Ovary (tissue), 9 donors: ENCODE data around the gene TCEA2. TPM values are rescaled to one million over a fixed set of nuclear protein-coding genes. Genes with fewer than 3 reads are reported as not detected.

Experiments used
- DNase-seq, 5 donors: peaks; one replicate each; pipeline ENCODE4 v3.0.0-alpha.2; 2019 to 2020
- H3K27ac ChIP-seq, 2 donors: fragments of 200-600 bp; one replicate each; pipeline versions ENCODE4 v1.5.1 to v1.8.0; 2019 to 2022
- H3K27me3 ChIP-seq: fragments of 200-600 bp; one replicate; pipeline ENCODE4 v1.8.0; 2022
- H3K36me3 ChIP-seq: fragments of 200-600 bp; sonication (generic); one replicate; pipeline ENCODE4 v1.5.1; 2019
- H3K4me1 ChIP-seq: one replicate; pipeline ENCODE4 v1.8.1; 2013; ENCODE audit warnings: mild to moderate bottlenecking, moderate library complexity; ENCODE audit not compliant: insufficient read depth
- H3K4me3 ChIP-seq: fragments of 200-600 bp; sonication (generic); one replicate; pipeline ENCODE4 v1.5.1; 2017
- H3K9me3 ChIP-seq, 2 donors: fragments of 200-600 bp in 1 of 2; sonication (generic) in 1 of 2; one replicate each; pipeline versions ENCODE4 v1.5.1 to v1.8.1; 2013 to 2019; ENCODE audit warnings: mild to moderate bottlenecking in 1 of 2, moderate library complexity in 1 of 2
- CTCF ChIP-seq, 3 donors: fragments of 450-650 bp in 2 of 3; fragments of 200-600 bp in 1 of 3; IDR thresholded peaks; one replicate each; pipeline versions ENCODE4 v1.5.1 to v1.8.0; 2016 to 2022; ENCODE audit warnings: antibody characterized with exemption in 3 of 3, mild to moderate bottlenecking in 1 of 3
- EP300 ChIP-seq: sonication (generic); formaldehyde crosslinking; IDR thresholded peaks from one replicate; pipeline ENCODE4 v1.6.1; 2017; ENCODE audit warnings: antibody characterized with exemption
- POLR2A ChIP-seq: fragments of 450-650 bp; IDR thresholded peaks from one replicate; pipeline ENCODE4 v1.6.1; 2017; ENCODE audit warnings: antibody characterized with exemption, mild to moderate bottlenecking, moderate library complexity
- WGBS, 3 donors: extraction: QIAGEN DNeasy Blood & Tissue Kit in 1 of 3; methylation state at CpG; one replicate each; pipeline versions ENCODE4 v1.1.5 to v1.1.7; 2013 to 2017; 5-methylcytosine and 5-hydroxymethylcytosine counted together
- intact Hi-C, 4 donors: fragments of 100-400 bp; cut with DNase I; formaldehyde crosslinking; loops; one replicate each; pipeline versions ENCODE4 v1.11.0 to v1.15.1; 2022 to 2023
- polyA plus RNA-seq, 2 donors: library from polyadenylated mRNA; stranded (reverse); fragments of 200-250 nt in 1 of 2; fragments of 350-450 nt in 1 of 2; fragmentation: Illumina TruSeq in 1 of 2; extraction: RNeasy Lipid Tissue Mini Kit (QIAGEN cat#74804) in 1 of 2; gene quantifications; one replicate each; pipeline ENCODE4 v1.2.3, GENCODE V29; 2013 to 2014
- total RNA-seq, 7 donors: library from RNA; depleted of rRNA in 2 of 7; stranded (reverse); fragments of >200 nt in 2 of 7; fragmentation: NEBNext Ultra II Directional in 3 of 7; extraction: Animal tissue kit (Norgen Biotek cat#: 25700) in 3 of 7; gene quantifications; one replicate each; pipeline versions ENCODE4 v1.1.0 to v1.2.4, GENCODE V29; 2016 to 2023
- donor health status: DM: no; HTN: no; CAD: no; lungs with moderate emphysema.
- donor health status: DM: no; HTN: no; CAD: no.
- donor health status: Bipolar disorder and iron deficiency.
- donor health status: DM: yes; HTN: yes; CAD: no.
- donor health status: DM: no; HTN: no; CAD: no.
- donor health status: DM: yes; HTN: yes; CAD: no.

The TCEA2 gene
- total and polyA plus RNA-seq, 9 donors = 20.0 to 93.5 (median 71.9) TPM

- 1 to 3% (median 2%) methylated on average over 24 to 101 of the region's 101 CpGs for WGBS, 3 donors
- Histone ChIP-seq H3K9me3 (no peaks in the 10 kb centered on the region), H3K36me3 (no peaks in the 10 kb centered on the region), H3K4me3 (no peak overlapping the region), H3K27ac (no peak overlapping the region), H3K4me1 (peaks cover 2% of the 10 kb centered on the region), H3K27me3 (peaks cover 7% of the 10 kb centered on the region)
- TF ChIP-seq EP300 = no peak
- no peak for TF ChIP-seq POLR2A
- TF ChIP-seq CTCF (IDR thresholded peaks at IDR 0.05) = no peak
- DNase-seq = no peak
- intact Hi-C loops = no loop called here
These were observed 14.5 kb upstream of the TCEA2 start for GRCh38 chr20:64048402-64049044.

DNA sequence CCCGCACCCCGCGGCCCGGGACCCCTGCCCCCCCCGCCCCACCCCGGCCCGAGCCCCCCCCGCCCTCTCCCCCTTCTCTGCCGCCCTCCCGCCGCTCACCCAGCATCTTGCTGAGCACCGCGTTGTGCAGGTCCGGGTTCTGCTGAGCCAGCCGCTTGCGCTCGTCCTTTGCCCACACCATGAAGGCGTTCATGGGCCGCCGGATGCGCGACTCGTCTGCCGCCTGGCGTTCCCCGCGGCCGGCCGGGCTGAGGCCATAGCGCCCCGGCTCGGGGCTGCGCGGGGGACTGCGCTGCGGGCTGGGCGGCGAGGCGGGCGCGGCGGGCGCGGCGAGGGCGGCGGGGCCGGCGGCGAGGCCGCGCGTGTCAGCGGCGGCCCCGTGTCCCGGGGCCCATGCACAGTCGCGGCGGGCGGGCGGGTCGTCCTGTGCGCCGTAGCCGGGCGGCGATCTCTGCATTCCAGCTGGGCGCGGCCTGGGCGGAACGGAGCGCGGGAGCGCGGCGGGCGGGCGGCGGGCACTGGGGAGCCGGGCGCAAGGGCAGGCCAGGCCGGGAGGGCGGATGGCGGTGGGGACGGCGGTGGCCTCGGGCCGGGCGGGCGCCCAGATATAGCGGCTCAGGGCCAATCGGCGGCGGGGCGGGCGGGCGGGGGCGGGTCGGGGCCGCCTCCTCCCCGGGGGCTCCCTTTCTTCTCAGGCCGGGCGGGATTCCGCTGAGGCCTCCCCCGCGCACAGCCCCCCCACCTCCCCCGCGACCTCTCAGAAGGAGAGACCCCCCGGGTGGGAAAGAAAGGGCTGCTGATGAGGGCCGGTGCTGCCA is 13.7 kb upstream of the TCEA2 start, which contains the start of gene SOX18:
Gene SOX18 (minus strand): TSS at position 580 of the 818 bp plus-strand sequence. CDS start 123 bp downstream, at position 457.
- Histone ChIP-seq H3K4me1 (peaks cover 2% of the 10 kb centered on the region), H3K9me3 (no peaks in the 10 kb centered on the region), H3K4me3 (peak within 1 kb of the TSS; percentile 10), H3K36me3 (no peaks in the 10 kb centered on the region), H3K27ac (no peak within 1 kb of the TSS), H3K27me3 (peaks cover 7% of the 10 kb centered on the region)
- intact Hi-C loops = no loop called here
- DNase-seq = no peak
- 0 to 2% (median 1%) methylated on average over 41 to 101 of the region's 111 CpGs for WGBS, 3 donors
- TF ChIP-seq CTCF (IDR thresholded peaks at IDR 0.05) (no peak), EP300 (no peak), POLR2A (no peak)

DNA sequence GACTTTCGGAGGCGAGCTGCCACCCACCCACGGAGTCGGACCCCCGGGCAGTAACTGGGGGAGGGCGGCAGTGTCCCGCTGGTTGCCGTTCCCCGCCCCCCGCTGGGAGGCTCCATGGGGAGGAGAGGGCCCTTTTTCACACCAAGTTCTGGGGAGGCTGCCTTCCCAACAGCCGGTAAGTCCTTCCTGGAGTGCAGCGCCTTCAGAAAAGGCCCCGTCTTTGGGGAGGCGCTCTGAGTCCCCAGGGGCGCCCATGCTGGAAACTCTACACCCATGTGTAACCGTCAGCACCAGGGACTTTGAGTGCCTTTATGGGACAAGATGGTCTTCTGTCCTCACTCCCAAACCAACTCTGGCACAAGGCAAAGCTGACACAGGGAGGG is 13.1 kb upstream of the TCEA2 start:
- Histone ChIP-seq H3K4me3 (peak overlapping the region; percentile 10), H3K27me3 (peaks cover 7% of the 10 kb centered on the region), H3K27ac (no peak overlapping the region), H3K9me3 (no peaks in the 10 kb centered on the region), H3K4me1 (peaks cover 2% of the 10 kb centered on the region), H3K36me3 (no peaks in the 10 kb centered on the region)
- DNase-seq = no peak
- intact Hi-C loops = no loop called here
- WGBS, 3 donors = 10 to 20% (median 17%) methylated on average over 11 to 16 of the region's 16 CpGs
- no peak for TF ChIP-seq CTCF (IDR thresholded peaks at IDR 0.05)
- TF ChIP-seq EP300 = no peak
- no peak for TF ChIP-seq POLR2A

GRCh38 chr20:64050261-64051032 is 12.6 kb upstream of the TCEA2 start:
- no peak for TF ChIP-seq EP300
- no peak for TF ChIP-seq CTCF (IDR thresholded peaks at IDR 0.05)
- no peak for TF ChIP-seq POLR2A
- DNase-seq = no peak
- no peak overlapping the region for H3K27ac ChIP-seq
- intact Hi-C loops = no loop called here
- no peaks in the 10 kb centered on the region for H3K36me3 ChIP-seq
- 61 to 72% (median 67%) methylated on average over 22 to 23 of the region's 23 CpGs for WGBS, 3 donors
- peaks cover 2% of the 10 kb centered on the region for H3K4me1 ChIP-seq
- peaks cover 7% of the 10 kb centered on the region for H3K27me3 ChIP-seq
- H3K4me3 ChIP-seq = no peak overlapping the region
- H3K9me3 ChIP-seq = no peaks in the 10 kb centered on the region
